ENCODE data around the gene TGFB2.

Gene TGFB2

DNA sequence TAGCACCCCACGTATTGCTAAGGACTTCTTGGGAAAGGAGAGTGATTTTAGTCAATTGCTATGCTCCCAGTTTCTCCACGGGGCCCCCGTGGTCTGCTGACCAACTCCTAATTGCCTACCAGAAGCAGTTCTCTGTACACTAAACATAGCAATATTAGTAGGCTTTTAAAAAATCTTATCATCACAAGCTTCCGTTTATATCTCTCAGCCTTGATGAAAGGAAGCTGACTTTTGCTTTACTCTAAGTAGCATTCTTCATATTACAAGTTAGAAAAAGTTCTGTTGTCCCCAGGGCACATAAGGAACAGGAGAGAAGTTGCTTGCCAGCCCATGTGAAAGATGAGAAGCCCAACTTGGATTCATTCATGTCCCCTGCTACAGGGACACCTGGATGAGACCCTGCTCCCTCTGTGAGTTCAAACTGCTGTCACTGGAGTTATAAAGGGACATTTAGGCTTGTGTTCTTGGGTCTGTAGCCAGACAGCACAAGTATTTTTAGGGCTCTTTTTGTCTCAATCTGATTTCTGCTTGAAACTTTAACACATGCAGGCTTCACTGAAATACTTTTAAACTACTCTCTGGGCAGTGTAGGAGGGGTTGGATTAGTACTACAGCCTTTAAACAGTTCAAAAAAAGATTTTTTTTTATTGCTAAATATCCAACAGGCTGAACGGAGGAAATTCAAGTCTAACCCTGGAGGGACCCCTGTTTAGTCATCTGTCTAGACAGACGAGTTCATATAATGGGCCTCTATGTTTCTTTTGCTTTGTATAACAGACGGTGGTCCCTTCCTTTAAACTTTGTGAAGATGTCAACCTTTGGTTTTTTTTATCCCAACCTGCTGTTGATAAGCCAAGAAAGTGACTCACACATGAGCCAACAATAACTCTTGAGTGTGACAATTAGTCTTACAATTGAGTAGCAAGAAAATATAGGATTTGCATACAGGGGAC lies 29.5 kb downstream of the TGFB2 start:
- no peak for DNase-seq (ENCODE audit: low read depth)
- TF ChIP-seq, protein P1, sequence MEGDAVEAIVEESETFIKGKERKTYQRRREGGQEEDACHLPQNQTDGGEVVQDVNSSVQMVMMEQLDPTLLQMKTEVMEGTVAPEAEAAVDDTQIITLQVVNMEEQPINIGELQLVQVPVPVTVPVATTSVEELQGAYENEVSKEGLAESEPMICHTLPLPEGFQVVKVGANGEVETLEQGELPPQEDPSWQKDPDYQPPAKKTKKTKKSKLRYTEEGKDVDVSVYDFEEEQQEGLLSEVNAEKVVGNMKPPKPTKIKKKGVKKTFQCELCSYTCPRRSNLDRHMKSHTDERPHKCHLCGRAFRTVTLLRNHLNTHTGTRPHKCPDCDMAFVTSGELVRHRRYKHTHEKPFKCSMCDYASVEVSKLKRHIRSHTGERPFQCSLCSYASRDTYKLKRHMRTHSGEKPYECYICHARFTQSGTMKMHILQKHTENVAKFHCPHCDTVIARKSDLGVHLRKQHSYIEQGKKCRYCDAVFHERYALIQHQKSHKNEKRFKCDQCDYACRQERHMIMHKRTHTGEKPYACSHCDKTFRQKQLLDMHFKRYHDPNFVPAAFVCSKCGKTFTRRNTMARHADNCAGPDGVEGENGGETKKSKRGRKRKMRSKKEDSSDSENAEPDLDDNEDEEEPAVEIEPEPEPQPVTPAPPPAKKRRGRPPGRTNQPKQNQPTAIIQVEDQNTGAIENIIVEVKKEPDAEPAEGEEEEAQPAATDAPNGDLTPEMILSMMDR (IDR thresholded peaks at IDR 0.05; ENCODE audit: control insufficient read depth, extremely low read depth, insufficient read depth), result no peak
- H3K4me3 ChIP-seq (ENCODE audit: low read depth, low read length), result no peak overlapping the region

DNA sequence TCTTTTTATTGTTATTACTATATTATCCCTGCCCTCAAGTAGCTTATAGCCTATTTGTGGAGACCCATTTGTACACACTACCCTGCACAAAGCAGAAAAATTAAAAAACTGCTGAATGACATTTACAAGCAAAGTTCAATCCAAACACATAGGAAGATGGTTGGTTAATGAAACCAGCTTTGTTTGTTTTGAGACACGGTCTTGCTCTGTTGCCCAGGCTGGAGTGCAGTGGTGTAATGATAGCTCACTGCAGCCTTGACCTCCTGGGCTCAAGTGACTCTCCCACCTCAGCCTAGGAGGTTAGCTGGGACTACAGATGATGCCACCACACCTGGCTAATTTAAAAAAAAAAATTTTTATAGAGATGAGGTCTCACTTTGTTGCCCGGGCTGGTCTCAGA lies 31.6 kb downstream of the TGFB2 start:
- TF ChIP-seq, protein P1 (IDR thresholded peaks at IDR 0.05; ENCODE audit: control insufficient read depth, extremely low read depth, insufficient read depth), result no peak
- no peak for DNase-seq (ENCODE audit: low read depth)
- no peak overlapping the region for H3K4me3 ChIP-seq (ENCODE audit: low read depth, low read length)

DNA sequence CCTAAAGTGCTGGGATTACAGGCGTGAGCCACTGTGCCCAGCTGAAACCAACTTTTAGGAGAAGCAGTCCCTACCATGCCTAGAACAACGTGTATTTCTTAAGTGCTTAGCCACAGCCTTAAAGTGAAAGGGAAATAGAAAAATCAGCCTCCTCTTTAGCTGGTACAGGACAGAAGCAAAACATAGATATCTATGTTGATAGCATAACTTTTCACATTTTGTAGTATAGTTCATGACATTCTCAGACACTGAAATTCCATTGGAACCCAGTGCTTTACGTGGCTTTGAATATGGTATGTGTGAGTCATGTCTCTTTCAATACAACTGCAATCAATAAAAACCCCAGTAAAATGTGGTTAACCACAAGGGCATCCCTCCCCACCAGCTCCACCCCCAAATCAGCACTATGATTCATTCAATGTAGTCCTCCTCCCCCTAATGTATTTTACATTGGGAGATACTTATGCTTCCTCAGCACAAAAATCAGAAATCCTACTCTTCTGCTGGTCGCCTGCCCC lies 32.1 kb downstream of the TGFB2 start:
- H3K4me3 ChIP-seq (ENCODE audit: low read depth, low read length), result no peak overlapping the region
- DNase-seq (ENCODE audit: low read depth), result no peak
- TF ChIP-seq, protein P1 (IDR thresholded peaks at IDR 0.05; ENCODE audit: control insufficient read depth, extremely low read depth, insufficient read depth), result no peak

DNA sequence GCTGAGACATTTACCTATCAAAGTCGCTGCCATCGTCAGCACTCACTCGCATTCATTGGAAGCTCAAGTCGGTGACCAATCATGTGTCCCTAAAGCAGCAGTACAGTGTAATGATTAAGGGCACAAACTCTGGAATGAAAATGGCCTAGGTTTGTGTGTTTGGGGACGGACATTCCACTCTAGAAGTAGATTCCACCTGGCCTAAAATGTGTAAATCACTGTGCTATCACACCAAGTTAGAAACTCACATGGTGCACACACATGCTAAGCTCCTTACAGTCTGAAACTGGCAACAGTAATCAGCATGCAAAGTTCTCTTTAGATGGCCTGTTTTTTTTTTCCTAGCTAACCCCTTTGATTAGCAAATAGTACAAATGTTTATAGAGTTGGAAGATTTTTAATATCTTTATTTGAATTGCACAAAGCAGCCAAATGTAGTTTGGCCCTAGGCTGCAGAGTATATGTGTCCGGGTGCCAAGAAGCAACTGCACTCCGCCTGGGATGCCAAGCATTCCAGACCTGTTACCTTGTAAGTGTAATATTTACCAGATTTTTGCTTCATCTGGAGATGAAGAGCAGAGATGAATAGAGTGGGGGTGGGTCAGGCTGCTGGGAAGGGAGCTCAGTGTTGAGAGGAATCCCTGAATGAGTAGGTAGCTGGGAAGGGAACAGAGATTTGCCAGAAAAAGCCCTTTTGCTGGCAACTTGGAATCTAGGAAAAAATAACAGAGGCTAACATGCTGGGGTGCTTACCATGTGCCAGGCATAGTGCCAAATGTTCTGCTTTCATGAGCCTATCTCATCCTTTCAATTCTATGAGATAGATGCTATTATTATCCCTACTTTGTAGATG lies 35.2 kb downstream of the TGFB2 start:
- TF ChIP-seq, protein P1 (IDR thresholded peaks at IDR 0.05; ENCODE audit: control insufficient read depth, extremely low read depth, insufficient read depth), result no peak
- DNase-seq (ENCODE audit: low read depth), result peak; percentile 78
- no peak overlapping the region for H3K4me3 ChIP-seq (ENCODE audit: low read depth, low read length)

DNA sequence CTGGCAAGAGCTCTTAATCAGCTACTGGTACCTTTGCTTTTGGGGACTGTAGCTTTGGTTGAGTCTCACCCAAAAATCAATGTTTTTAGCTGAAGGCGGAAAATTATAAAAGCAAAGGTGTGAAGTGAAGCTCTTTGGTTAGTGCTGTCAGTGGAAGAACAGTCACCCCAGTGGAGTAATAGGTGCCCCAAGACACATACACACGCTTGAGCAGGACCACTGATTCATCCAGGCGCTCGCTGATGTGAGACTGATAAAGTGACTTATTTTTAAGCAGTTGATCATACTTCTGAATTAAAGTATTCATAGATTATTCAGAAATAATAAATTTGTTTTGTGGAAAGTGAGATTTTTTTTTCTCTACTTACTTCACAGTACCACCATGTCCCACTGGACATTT lies 37.1 kb downstream of the TGFB2 start:
- DNase-seq (ENCODE audit: low read depth), result no peak
- no peak overlapping the region for H3K4me3 ChIP-seq (ENCODE audit: low read depth, low read length)
- TF ChIP-seq, protein P1 (IDR thresholded peaks at IDR 0.05; ENCODE audit: control insufficient read depth, extremely low read depth, insufficient read depth), result no peak

DNA sequence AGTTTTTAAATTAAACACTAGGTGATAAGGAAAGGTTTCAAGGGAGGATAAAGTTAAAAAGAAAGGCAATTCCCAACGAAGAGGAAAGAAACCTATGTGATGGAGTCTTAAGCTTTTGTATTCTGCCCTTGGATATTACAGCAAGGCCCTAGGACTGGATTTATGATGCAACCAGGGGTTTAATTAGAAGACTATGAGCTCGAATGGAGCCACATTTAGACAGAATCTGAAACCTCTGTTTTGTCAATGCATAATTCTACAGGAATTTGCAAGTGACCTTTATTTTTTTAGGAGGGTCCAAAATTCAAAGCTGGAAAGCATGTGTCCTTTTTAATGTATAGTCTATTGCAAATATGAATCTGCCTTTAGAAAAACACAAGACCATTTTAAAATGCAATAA lies 37.9 kb downstream of the TGFB2 start:
- no peak overlapping the region for H3K4me3 ChIP-seq (ENCODE audit: low read depth, low read length)
- TF ChIP-seq, protein P1 (IDR thresholded peaks at IDR 0.05; ENCODE audit: control insufficient read depth, extremely low read depth, insufficient read depth), result no peak
- no peak for DNase-seq (ENCODE audit: low read depth)

Measured in LNCaP clone FGC (cell line).